GM20431 (cell line): ENCODE measurements around the gene DNAH1.

Experiments used
- in situ Hi-C: fragments of 300-500 bp; cut with MseI, MboI; formaldehyde crosslinking; loops from one replicate; pipeline ENCODE4 v1.15.0; 2020; ENCODE audit warnings: low sequenced_read_pairs; ENCODE audit not compliant: unreplicated experiment

Gene DNAH1

DNA sequence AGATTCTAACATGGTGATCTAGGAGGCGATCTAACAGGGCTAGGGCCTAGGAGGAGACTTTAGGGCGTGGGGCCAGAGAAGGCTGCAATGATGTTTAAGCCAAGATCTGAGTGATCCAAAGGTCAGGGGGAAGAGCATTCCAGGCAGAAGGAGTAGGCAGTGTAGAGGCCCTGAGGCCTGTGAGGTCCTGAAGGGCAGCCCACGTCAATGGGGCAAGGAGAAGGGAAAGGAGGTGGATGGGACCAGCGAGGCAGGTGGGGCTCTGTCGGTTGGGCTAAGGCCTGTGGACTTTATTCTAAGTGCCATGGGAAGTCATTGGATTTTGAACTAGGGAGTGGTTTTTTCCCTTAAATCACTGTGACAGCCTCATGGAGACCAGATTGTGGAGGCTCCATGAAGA, 10.2 kb upstream of the DNAH1 start:
- in situ Hi-C loops: no loop called here

DNA sequence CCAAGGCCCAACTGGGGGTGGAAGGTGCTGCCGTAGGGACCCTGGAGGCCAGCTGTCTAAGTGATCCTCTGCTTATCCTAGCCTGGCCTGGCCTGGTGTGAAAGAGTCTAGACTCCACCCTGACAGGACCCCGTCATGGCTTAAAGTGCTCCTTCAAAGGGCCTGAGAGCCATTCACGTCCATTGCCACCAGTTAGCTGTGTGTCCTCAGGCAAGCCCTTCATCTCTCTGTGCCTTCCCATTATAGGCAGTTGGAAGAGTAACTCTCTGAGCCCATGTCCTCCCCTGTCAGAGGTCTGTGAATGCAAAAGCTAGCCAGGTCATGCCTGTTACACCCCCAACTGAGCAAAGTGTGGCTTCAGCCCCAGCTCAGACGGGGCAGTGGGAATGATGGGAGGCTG, 9.1 kb upstream of the DNAH1 start:
- in situ Hi-C loops: no loop called here

DNA sequence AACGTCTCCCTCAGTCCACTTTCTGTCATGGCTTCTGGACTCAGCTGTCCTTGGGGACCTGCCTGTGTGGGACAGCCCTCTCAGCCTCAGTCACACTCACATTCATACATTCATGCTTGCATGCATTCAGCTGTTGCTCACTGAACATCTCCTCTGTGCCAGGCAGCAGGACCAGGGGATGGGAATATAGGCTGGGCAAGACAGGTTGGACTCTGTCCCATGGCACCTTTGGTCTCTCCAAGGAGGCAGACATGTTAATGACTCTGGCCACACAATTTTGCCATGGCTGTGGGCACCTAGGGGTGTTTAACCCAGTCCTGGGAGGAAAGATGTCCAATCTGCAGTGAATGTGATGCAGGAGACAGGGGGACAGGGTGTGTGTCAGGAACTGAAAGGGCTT, 7.8 kb upstream of the DNAH1 start:
- in situ Hi-C loops: no loop called here

DNA sequence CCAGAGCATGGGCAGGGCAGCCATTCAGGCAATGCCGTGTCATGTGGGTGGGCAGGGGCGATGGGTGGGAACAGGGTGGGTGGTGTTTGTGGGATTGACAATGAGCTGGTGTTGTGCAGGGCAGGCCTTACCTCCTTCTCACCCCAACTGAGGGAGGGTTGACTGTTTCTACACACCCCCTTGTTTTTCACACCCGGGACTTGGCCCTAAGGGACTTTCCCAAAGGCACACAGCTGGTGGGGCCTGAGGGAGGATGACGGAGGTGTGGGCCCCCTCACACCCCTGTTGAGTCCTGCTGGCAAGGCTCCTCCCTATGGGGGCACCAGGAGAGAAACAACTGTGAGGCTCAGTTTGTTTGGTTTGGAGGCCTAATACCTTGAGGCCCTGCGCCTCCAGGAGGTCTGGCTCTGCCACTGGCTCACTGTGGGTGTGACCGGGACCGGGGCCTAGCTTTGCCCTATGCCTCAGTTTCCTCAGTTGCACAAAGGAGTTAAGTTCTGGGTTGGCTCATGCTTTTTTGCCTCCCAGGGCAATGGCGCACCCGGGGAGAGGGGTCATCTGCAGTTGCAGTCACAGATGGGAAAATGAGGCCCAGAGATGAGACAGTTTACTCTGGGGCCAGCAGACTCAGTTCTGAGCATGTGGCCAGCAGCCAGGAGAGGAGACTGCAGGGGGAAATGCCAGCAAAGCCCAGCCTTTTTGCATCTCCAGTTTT, 5.1 kb upstream of the DNAH1 start:
- in situ Hi-C loops: no loop called here

DNA sequence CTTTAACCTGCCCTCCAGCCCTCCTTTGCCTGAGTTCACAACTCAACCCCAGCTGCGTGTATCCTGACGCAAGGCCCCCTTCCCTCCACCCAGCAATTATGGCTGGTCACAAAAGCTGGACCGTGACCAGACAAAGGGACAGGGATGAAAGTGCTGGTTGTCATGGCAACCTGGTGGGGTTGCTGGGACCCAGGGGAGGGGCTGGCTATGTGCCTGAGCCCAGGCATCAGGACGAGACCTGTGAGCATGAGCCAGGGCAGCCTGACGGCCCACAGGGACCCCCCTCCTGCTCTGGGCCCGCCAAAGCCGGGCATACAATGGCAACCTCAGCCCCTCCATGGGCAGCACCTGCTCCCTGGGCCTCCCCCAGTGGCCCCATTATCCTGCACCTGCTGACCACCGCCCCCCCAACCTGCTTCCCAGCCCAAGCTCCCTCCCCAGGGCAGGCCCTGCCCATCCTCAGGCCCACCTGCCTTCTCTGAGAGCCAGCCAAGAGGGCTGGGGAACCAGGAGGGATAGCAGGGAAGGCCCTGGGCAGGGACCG, 4.5 kb upstream of the DNAH1 start:
- in situ Hi-C loops: no loop called here

DNA sequence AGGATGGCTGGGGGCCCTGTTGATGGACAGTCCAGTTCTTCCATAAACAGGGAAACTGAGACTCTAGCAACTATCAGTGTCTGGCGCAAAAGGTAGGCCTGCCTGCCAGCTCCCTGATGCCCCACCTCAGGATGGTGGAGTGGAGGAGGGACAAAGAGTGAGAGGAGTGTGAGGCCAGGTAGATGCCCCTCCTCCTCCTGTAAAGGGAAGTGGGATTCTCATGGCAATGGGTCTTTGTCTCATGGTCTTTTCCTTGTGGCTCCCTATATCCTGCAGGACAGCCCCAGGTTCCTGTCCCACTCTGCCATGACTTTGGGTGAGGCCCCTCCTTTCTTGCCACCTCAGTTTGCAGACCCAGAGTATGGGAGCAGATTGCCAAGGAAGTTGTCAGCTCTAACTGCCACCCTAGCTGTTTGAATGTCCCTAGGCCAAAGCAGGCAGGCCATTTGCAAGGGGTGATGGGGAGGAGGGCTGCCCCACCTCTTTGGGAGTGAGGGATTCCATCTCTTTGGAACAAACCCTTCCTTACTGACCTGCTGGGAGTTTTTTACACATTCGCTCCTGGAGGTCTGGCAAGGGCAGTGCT, 2.8 kb upstream of the DNAH1 start:
- in situ Hi-C loops: no loop called here

DNA sequence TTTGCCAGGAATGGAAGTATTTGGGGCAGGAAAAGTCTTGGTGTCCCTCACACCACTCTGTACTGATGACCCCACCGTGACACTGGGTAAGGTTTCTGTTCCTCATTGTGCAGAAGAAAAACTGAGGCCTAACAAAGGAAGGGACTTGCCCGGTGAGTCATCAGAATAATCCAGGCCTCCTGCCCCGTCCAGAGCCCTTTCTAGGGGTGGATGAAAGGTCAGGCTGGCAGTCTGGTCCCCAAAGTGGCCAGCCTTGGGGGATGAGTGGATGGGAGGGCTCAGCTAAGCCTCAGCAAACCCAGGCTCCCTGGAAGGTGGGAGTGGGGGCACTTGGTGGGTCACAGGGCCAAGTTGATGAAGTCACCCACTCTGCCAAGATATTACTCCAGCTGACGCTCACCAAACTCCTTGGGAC, 2.3 kb upstream of the DNAH1 start:
- in situ Hi-C loops: no loop called here

DNA sequence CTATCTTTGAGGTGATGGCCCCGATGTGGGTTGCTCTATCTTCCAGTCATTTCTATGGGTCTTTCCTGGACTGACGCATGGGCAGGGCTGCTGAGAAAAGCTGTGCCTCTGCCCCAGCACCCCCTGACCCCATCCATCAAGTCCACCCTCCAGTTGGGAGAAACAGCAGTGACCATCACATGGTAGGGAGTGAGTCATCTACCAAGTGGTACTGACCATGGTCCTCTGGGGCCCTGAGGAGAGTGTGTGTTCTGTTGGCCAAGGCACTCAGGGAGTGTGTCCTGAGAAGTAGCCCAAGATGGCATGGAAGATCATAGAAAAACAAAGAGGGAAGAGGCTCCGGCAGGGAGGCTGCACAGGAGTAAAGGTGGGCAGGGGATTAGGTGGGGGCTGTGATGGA, 1.6 kb upstream of the DNAH1 start:
- in situ Hi-C loops: no loop called here

DNA sequence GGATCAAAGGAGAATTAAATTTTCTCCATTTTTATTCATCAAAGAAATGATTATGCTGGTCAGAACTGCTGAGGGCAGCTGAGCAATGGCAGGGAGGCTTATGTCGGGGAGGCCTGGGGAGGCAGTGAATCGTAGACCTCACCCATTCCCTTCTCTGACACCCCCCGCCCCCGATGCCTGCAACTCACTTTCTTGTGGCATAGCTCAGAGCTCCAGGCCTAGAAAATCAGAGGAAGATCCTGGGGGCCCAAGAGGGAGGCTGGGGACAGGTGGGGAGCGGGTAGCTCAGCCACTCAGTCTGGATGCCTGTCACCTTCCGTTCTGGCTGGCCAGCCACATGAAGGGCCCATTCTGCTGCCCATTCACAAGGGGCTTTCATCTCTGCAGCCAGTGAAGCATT, 1.1 kb upstream of the DNAH1 start:
- in situ Hi-C loops: no loop called here

DNA sequence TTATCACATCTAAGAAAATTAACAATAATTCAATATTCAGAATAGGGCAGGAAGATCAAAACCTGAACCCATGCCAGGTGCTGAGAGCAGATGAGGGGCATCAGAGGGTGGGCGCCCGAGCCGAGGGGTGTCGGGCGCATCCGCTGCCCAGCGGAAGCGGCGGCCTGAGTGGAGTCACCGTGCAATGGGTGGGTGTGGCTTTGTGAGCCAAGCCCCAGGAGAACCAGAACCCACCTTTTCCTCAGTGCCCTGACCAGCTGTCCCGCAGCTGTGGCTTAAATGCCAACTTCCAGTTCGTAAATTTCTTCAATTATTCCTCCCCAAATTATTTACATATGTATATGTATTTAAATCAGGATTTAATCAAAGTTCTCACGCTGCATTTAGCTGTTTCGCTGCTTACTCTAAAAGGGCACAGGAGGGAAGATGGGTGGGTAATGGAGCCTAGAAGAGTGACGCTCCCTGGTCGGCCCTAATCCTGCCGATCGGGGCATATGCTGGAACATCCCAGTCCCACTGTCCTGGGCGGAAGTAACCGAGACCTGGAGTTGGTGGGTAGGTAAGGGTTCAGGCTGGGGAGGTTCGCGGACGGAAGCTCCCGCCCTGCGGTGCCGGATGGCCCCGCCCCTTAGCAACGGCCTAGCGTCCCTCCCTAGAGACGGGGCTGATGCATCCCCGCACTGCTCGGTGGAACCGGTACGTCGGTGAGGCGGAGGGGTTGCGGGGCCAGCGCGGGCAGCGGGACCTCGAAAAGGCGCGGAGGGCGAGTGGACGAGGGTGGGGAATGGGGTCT, 1.3 kb downstream of the DNAH1 start:
- in situ Hi-C loops: no loop called here

DNA sequence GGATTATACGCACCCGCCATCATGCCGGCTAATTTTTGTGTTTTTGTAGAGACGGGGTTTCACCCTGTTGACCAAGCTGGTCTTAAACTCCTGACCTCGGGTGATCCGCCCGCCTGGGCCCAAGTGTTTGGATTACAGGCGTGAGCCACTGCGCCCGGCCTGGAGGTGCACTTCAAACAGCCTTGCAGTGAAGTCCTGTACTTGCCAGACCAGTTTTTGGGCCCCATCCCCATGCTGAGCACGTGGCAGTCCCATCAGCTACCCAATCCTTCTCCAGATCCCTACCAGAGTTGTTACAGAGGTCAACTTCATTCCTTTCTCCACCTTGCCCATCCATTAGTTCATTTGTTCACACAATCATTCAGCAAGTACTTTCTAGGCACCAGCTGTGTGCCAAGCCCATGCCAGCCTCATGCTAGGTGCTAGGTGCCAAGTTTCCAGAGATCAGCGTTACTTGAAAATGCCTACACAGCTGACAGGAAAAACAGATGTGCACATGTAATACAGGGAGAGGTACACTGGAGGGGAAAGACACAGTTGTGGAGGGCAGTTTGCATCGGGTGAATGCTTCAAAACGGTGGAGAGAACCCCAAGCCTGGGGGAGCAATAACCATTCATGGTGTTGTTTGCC, 2.2 kb downstream of the DNAH1 start:
- in situ Hi-C loops: no loop called here

DNA sequence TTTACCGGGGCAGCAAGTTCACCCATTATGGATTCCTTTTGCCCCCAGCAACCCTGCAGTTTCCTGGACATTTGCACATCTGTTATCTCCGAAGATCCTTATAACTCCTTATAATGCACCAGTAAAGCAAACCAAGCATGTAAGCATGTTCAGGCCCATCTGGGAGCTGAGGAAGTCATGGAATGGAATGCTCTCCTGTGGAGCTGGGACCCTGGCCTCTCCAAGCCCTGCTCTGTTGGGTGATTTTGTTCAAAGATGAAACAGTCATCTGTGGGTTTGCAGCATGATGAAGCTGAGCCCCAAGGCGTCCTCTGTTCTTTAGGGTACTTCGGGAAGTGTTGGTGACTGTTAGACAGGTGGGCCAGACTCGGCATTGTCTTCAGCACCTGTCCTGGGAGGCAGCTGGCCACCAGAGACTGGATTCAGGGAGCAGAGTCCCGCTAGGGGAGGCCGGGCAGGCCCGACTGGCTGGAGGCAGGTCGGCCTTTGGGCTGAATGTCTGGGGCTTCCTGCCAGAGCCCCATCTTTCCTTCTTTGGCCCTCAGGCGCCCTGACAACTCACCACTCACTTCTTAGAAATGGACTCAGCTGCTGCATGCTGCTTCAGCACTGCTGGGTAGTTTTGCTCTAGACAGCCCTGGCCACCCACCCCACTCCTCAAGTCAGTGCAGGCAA, 3.9 kb downstream of the DNAH1 start:
- in situ Hi-C loops: no loop called here

DNA sequence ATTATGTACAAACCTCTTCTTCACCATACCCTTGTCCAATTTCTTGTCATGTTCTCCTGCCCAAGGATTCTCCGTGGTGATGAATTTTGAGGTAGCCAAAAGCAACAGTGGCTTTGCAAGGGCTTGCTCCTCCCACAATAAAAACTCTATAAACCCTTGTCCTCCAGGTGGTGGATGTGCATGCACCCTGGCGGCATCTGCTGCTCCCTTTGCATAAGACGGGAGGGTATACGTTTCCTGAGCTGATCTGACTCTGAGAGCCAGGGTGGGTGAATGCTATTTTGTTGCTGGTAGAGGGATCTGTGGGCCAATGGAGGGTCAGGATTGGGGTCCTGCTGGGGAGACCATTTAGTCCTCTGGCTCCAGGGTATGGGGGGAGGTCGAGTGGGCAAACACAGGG, 5.4 kb downstream of the DNAH1 start:
- in situ Hi-C loops: no loop called here

DNA sequence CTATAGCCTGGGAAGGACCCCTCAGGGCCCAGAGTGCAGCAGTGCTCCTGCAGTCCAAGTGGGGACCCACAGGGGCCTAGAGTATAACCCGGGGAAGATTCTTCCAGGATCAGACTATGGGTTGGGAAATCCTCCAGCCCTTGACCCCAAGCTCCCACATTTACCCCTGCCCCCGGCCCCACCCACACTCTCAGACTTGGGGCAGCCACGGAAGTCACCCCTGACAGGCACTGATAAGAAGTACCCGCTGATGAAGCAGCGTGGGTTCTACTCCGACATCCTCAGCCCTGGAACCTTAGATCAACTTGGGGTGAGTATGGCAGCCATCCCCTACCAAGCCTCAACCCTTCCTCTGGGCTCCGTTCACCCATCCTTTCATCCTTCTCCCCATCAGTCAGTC, 6.3 kb downstream of the DNAH1 start:
- in situ Hi-C loops: no loop called here

DNA sequence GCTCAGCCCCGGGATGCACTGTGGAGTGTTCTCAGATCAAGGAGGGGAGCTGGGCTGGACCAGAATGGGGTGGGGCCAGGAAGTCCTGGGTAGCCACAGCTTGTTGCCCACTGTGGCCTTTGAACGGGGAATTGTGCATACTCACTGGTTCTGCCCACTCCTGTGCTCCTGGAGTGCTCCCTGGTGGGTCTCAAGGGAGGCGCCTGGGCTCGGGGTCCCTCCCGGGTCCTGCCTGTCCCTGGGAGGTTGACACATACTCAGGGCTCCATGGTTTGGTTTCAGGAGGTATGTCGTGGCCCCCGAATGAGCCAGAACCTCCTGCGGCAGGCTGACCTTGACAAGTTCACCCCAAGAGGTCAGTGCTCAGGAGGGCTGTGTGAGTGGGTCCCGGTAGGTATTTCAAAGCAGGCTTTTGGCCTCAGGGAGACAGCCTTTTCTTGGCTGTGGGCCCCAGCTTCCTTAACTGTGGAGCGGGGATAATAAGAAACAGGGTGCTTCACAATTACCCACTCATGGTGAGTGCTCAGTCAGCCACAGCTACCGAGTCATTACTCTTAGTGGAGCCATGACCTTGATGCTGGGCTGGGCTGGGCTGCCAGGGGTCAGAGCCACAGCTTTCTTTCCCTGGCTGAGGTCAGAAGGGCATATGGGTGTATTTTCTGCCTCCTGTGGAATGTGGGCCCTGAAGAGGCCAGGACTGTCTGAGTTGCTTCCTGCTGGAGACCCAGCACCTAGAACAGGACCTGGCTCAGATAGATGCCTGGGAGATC, 7.6 kb downstream of the DNAH1 start:
- in situ Hi-C loops: no loop called here

DNA sequence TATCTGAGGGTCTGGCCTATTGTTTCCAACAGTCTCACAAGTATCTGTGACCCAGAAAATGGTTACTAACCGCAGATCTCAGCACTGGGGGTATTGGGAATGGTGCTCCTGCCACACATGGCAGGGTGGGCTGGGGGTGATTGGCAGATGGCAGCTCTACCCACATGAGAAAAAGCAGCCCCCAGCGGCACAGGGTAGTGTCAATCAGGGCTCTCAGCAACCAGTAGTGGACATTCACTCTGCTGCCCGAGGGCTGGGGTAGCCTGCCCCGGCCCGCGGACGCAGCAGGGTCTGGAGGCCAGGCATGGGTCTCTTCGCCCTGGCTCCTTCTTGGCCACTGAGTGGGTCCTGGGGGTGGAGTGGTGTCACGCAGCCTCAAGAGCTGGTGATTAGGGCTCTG, 8.6 kb downstream of the DNAH1 start:
- in situ Hi-C loops: no loop called here

DNA sequence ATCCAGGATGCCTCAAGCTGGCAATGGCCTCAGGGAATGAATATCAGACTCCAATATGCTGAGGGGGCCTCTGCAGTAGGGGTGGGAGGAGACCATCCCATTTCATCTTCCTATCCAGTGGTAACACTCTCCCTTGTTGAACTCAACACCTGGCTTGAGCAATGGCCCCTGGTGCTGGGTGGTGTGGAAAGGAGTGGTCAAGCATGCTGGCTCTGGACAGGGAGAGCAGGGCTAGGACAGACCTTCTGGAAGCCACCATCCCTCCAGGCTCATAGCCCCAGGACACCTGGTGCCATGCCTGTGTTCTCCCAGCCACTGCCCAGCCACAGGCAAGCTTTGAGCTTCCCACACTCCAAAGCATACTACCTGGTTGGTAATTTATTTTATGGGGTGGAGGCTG, 9.6 kb downstream of the DNAH1 start:
- in situ Hi-C loops: no loop called here

DNA sequence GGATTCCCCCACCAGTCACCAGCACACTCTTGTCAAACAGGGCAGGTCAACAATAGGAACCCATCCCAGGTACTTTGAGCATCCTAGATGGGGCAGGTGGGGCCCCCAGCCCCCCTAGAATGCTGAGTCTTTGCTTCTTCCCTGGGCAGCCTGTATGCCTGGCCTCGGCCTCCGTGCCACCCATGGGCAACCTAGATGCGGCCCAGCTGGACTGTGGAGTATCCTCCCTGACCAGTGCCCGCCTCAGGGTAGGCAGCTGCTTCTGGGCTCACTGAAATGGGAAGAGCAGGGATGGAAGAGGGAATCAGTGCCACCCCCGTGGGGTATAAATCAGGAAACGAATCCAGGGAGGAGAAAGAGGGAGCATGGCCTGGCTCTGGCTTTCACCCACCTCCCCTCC, 10.9 kb downstream of the DNAH1 start:
- in situ Hi-C loops: no loop called here

DNA sequence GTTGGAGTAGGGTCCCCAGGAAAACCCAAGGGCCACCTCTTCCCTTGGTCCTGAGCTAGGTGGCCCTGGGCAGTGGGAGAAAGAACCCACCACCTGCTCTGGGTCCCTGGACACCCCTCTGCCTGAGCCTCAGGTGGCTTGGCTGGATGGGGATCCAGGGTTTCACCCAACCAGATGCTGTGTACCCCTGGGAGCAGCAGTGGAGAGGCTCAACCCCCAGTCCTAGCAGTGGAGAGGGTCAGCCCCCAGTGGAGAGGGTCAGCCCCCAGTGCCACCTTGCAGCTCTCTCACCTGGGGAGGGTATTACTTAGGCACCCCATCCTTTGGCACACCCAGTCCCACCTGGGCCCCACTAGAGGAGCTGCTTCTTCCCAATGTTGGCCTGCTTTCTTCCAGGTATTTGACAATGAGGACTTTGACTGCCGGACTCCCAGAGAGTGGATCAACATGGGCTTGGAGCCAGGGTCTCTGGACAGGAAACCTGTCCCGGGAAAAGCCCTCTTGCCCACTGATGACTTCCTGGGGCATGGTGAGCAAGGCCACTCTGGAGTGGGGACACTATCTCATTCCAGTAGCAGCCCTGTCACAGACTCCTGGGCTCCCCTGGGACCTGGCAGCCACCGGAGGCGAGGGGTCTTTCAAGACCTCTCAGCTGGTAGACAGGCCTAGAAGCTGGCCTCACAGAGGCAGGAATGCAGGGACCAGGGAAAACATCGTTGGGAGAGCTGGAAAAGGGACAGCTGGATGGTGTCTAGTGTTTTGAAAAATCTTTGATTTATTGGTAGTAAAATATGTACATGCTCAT, 11.6 kb downstream of the DNAH1 start:
- in situ Hi-C loops: no loop called here
